AG10803 (cell line): ENCODE measurements around the gene CACNA2D1.
A peak's percentile ranks its signal among the peaks of the same experiment; 100 is the strongest.
"Not testable (repeated sequence)": the region's sequence is repeated elsewhere in the genome, so short reads cannot be mapped to it uniquely, and the experiment has no call there.

Experiments
- DNase-seq: peaks from one replicate; pipeline ENCODE4 v3.0.0; 2010; ENCODE audit warnings: low read depth
- H3K4me3 ChIP-seq: 2 replicates; pipeline ENCODE4 v1.5.1; 2011; ENCODE audit warnings: mild to moderate bottlenecking, low read length, control low read depth
- CTCF ChIP-seq: conservative IDR thresholded peaks from 2 replicates; pipeline ENCODE4 v1.5.1; 2011; ENCODE audit warnings: mild to moderate bottlenecking, low read length, control low read depth, inconsistent platforms

Gene CACNA2D1

GRCh38 chr7:82435769-82436168, 7.8 kb downstream of the CACNA2D1 start:
- H3K4me3 ChIP-seq, result no peak overlapping the region
- no peak for TF ChIP-seq CTCF
- DNase-seq, result no peak

DNA sequence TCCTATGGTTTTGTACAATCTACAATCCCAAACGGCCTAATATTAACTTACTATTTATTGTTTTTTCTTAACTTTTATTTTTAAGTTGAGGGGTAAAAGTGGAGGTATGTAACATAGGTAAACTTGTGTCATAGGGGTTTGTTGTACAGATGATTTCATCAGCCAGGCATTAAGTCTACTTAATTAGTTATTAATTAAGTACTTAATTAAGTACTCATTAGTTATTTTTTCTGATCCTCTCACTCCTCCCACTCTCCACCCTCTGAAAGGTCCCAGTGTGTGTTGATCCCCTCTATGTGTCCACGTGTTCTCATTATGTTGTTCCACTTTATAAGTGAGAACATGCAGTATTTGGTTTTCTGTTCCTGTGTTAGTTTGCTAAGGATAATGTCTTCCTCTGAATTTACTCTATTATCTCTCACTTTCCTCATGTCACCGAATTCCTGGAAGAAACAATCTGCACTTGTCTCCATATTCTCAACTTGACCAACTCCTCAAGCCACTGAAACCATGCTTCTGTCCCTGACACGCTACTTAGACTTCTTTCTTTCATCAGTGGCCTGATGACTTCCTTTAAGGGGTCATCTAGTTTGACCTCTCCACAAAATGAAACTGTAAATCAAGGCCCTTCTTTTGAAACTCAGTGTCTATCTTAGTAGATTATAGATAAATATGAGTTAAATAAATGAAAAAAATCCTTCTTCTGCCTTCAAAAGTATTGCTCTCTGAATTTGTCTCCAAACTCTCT, 9.1 kb downstream of the CACNA2D1 start:
- H3K4me3 ChIP-seq, result no peak overlapping the region
- DNase-seq, result no peak
- TF ChIP-seq CTCF, result no peak

DNA sequence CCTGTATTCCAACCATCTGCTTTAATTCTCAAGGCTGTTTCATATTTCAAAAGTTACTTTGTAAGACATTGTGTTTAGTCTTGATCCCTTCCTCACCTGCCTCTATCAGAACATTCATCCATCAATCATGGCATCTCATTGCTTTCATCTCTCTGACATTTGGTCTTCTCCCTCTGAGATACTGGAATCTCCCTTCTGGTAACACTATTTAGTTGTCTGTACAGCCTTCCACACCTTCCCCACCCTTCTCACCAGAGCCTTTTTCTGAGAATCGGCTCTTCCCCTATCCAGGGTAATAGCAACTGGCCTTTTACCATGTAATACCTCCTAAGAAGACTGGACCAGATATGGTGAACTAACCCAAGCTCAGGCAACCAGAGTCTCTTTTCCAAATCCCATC, 10.1 kb downstream of the CACNA2D1 start:
- H3K4me3 ChIP-seq, result no peak overlapping the region
- TF ChIP-seq CTCF, result no peak
- no peak for DNase-seq

DNA sequence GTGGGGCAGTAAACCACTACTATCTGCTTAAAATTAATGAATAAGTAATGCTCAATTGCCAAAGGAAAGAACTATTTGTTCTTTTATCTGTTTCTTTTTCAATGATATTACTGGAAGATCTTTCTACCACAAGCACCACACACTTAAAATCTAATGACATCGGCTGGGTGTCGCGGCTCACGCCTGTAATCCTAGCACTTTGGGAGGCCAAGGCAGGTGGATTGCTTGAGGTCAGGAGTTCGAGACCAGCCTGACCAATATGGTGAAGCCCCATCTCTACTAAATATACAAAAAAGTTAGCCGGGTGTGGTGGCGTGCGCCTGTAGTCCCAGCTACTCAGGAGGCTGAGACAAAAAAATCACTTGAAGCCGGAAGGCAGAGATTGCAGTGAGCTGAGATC, 10.8 kb downstream of the CACNA2D1 start:
- not testable (repeated sequence) for DNase-seq, H3K4me3 ChIP-seq

GRCh38 chr7:82430500-82431465, 12.8 kb downstream of the CACNA2D1 start:
- TF ChIP-seq CTCF, result no peak
- H3K4me3 ChIP-seq, result no peak overlapping the region
- peak; percentile 88 for DNase-seq

DNA sequence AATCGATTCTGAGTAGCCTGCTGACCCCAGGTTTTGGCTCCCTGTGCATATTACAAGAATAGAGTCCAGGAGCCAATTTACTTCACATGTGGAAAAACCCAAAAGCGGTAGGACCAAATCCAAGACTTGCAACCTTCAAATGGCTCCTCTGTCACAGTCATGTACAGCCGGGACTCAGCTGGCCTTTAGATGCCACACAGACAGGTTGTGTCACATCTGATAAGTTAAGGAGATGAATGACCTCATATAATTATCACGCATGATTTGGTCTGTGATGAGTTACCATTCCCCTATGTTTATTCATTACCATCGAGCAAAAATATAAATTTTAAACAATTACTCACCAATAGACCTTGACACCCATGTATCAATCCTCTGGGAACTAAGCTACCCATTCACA, 14.2 kb downstream of the CACNA2D1 start:
- DNase-seq, result no peak
- no peak overlapping the region for H3K4me3 ChIP-seq
- TF ChIP-seq CTCF, result no peak

DNA sequence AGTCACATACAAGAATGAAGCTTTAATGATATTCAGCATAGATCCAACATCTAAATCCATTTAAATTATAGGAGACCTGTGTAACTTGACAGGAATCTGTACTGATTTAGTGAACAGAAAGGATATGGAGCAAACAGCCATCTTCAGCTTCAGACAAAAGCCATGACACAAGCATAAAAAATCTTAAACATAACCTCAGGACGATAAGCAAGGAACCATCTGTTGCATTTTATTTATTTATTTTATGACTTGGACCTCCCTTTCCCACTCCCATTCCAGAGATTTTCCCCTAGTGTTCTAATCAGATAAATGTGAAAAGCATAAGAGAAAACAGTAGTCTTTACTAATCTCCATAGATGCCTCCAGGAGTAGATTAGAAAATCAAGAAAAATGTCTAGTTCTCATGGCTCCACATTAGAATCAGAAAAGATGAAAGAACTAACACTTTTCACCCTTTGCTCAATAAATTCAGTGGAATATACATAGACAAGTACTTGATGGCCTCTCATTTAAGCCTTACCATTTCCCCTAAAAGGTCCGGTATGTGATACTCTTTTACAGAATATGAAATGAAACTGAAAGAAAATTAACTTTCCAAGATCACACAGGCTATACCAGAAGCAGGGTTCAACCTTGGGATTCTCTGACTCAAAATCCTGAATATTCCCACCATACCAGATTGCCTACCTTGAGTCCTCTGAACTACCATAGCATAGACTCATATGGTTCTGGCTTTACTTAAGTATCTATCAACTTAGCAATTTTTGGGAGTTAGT, 15.2 kb downstream of the CACNA2D1 start:
- 0 out of 2 replicates have a peak, but pooled peaks have one; percentile 2 for TF ChIP-seq CTCF
- peak; percentile 69 for DNase-seq
- H3K4me3 ChIP-seq, result no peak overlapping the region
